HG02623 (cell line): Measurements from ENCODE around the gene NFE2L1.
"Not testable (repeated sequence)": the region's sequence is repeated elsewhere in the genome, so short reads cannot be mapped to it uniquely, and the experiment has no call there.

ENCODE experiments used
- ATAC-seq: cut with Tn5 transposase; IDR thresholded peaks from one replicate; pipeline ENCODE4 v1.9.1; 2021; ENCODE audit warnings: moderate library complexity; ENCODE audit not compliant: unreplicated experiment

NFE2L1 gene

DNA sequence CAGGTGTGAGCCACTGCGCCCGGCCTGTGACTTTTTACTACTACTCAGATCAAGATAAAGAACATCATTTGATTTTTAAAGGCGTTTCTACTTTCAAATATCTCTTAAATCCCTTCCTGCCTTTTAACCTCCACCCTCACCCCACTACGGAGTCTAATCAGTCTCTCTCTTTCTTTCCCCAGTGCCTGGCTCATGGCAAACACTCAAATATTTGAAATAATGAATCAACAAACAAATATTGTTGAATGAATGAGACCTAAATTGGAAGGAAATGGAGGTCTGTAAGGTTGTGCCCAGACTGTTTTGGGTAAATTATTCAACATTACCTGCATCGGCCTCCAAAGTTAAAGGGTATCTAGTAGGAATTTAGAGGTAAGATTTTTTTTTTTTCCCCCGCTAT is 25.3 kb upstream of the NFE2L1 start:
- no peak for ATAC-seq

DNA sequence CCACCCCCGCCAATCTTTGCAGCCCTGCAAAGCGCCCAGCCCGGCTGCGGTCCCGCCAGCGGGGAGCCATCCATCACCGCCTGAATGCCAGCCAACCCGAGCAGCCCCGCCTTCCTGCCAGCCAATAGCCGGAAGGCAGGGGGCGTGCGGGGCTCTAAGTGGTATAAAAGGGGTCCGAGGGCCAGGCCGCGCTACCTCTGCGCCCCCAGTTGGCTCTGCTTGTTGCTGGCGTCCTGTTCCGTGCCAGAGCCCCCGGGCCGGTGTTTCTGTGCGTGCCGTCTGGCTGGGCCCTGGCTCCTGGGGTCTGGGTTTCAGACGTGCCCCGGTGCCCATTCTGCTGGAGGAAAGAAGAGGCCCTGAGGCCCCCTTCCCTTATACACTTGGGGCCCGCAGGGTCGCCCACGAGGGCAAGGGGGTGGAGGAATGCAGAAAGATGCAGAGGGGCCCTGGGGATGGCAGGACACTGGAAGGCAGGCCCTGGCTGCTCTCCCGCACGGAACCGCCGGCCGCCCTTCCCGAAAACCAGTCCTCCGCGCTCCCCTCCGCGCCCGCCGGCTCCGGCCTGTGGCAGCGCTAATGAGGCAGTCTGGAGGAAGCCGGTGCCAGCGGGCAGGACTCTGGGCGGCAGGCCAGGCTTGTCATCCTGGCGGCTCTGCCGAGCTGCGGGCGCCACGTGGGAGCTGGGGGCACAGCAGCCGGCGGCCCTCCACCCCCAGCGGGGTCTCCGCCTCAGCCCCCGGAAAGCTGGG is 24.6 kb upstream of the NFE2L1 start:
- no peak for ATAC-seq

DNA sequence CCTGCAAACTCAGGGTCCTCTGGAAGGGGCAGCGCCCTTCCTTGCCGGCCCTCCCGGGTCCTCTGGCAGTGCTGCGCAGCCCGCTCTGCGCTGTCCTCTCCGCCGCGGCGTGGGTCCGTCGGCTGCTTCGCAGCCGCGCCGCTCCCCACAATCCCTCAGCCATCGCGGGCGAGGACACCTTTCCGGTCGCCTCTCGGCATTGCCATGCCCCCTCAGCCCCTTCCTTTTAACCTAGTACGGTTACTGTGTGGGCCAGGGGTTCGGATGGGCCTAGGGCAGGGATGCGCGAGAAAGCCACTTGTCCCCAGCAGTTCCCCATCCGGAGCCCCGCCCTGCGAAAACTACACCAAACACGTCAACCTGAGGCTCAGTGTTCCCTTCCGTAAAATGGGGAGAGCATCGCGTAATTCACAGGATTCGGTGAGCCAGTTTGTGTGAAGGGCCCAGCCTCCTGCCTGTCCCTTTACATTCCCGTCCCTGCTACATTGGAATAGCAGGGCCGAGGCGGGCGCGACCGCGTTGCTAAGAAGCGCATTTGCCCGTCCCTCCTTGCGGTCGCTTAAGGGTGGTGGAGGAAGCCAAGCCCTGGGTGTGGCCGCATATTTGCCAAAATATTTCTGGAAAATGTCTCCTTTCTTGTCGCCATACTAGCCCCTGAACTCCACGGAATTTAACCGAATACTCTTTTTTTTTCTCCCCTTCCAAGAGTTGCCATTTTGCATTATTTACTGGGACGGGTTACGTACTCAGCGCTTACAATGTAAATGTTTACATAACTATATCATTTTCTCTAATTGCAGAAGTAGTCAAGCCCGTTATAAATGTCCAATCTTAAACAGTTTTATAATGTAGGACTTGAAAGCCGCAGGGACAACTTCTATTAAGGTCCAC is 23.8 kb upstream of the NFE2L1 start:
- ATAC-seq = no peak

DNA sequence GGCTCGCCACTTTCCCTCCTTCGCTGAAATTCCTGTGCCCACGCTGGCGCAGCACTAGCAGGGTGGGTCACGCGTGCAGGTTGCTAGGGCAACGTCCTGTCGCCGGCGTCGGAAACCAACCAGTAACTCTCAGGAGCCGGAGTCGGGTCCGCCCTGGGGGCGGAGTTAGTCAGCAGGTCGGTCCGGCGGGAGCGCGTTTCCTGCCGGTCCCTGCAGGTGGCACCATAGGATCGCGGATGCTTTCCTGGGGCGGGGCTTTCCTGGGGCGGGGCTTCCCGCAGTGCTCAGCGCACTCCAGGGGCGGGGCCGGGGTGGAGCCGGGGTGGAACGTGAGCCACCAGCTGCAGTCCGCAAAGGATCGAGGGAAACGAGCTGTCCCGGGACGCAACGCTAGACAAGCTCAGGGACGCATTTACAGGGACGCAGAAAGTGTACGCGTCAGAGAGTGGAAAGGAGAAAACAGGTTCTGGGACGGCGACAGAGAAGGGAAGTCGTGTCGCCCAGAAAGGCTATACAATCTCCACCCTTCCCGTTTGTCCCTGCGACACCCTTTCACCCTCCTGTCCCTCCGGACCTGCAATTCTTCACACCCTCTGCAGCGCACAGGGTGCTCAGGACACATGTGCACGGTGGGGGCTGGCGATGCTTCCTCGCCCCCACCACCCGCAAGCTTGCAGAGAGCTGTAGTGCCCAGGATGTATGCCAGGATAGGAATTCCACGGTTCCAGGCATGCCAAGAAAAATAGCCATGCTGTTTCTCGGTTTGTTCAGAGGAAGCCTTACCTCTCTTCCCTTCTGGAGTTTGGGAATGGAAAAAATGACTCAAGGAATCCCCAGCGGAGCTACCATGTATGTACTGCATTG is 22.9 kb upstream of the NFE2L1 start:
- peak; percentile 80 for ATAC-seq

DNA sequence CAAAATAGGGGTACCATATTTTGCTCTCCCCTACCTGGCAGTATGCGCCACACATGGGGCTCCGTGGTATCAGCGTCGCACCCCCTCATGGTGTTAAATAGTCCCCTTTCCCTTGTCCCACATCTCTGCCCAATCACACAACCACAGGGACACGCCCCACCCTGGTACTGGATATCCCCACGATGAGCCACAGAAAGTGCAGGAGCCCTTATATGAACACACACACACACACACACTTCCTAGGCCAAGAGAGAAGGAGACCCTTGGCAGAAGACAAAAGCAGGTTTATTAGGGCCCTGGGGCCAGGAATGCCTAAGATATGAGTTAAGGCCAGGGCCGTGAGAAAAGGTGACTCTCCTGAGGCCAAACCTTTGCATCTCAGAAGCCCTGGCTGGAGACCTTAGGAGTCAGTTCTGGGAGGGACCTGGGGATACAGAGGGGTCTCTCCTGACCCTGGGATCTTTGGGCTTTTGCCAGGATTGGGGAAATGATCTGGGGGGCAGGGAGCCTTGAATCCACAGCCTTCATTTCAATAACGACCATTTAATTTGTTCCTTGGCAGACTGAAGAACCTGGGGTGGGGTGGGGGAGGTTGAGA is 22.2 kb upstream of the NFE2L1 start:
- ATAC-seq = no peak

DNA sequence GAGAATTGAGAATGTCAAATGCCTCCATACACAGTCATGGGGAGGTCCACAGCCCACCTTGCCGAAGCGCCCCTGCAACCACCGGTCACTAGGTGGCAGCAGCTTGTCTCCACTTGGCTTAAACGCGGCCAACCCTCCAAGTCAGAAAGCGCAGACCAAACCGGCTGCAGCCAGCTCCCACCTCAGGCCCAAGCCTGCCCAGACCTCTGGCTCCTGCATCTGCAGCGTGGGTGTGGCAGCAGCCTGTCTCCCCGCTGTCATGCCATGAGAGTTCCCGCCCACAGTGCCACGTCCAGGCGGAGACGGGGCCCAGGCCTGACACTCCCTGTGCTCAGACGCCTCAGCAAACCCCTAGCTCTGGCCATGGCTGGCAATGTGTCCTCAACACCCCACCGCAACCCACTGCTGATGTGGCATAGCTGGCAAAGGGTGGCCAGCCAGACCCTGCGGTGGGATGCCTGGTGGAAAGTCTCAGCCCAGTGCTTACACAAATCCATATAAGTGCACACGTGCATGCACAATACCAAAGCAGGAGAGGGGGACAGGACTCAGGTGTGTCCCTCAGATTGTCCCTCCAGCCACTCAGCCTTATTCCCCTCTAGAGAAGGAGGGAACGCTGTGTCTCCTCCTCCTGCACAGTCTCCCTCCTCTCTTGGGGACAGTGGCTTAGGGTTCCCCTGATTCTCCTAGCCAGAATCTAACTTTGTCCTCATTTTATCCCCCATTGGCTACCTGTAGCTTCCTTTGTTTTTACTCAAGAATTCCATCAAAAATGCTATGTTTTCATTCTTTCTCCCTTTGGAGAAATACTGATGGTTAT is 21.4 kb upstream of the NFE2L1 start:
- ATAC-seq = no peak

DNA sequence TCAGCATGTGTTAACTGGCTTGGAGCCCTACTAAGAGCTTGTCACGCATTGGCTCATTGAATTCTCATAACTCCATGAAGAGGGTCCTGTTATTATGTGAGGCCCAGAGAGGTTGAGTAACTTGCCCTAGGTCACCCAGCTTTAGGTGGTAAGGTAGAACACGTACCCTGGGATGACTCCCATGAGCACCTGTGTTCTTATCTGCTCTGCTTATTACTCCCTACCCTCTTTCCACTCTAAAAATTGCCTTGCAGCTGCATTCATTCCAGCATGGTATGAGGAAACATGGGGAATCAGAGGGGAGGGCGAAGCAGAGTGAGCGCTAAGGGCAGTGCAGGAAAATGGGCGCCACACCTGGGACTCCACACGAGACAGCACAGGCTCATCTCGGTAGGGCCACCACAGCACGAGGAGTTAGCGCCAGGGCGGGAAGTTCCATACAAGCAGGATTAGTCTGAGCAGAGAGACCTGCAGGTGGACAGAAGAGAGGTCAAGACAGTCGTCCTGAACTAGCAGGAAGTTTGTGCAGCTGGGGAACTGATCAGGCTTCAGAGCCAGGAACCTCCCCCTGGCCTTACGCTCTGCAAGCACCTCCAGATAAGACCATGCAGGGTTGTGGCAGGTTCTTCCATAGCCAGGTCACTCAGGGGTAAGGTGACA is 20.7 kb upstream of the NFE2L1 start:
- no peak for ATAC-seq

DNA sequence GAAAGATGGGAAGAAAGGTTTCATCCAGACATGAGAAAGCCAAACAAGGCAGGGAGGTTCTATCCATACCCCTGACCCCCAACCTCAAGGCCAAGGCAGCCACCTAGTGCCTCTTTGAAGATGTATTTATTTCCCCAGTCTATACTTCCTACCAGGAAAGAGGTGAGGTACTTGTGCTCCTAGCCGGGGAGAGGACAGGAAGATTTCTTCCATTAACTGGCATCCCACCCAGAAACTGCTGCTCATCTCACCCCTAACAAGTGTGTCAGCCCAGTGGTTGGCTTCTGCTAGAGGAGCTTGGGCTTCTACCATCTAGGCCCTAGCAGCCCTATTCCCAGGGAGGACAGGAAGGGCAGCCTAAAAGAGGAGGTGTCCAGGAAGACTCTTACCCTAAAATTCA is 19.4 kb upstream of the NFE2L1 start:
- no peak for ATAC-seq

DNA sequence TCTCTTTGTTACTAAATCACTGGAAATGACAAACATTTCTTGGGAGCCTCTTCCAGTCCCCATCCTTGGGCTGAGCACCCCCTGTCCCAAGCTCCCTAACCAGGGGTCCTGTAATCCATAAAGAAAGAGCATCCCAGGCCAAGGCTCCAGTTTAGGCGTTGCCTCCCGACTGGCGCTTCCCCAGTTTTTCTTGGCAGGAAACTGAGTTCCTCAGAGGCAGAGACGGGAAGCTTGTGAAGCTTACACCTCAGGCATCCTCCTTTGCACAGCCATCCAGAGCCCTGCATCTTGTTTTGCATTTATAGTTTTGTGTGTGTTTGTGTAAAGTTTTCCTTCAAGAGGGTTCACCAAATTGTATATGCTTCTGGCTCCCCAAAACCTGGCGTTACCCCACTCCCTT is 17.6 kb upstream of the NFE2L1 start:
- no peak for ATAC-seq

DNA sequence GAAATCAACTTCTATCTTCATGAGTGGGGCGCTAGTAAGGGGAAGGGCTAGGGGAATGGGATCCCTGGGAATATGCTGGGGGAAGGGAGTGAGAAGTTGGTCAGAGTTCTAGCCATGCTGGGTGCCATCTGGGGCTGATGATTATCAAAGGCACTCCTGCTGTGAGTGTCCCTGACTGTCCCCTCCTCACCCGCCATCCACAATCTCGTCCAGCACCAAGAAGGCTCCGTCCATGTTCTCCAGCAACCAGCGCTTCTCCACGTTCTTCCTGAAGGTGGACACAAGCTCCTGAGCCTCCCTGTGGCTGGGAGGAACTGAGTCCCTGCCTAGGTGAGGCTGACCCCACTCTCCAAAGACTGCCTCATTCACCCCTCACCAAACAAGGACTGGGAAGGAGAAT is 16.2 kb upstream of the NFE2L1 start:
- no peak for ATAC-seq

DNA sequence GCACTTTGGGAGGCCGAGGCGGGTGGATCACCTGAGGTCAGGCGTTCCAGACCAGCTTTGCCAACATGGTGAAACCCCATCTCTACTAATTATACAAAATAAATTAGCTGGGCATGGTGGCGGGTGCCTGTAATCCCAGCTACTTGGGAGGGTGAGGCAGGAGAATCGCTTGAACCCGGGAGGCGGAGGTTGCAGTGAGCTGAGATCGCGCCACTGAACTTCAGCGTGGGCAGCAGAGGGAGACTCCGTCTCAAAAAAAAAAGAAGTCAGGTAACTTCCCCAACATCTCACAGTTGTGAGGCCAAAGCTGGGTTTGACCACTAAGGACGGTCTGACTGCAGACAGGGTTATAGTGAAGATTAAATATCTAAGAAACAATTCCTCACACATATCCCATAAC is 13.4 kb upstream of the NFE2L1 start:
- not testable (repeated sequence) for ATAC-seq

DNA sequence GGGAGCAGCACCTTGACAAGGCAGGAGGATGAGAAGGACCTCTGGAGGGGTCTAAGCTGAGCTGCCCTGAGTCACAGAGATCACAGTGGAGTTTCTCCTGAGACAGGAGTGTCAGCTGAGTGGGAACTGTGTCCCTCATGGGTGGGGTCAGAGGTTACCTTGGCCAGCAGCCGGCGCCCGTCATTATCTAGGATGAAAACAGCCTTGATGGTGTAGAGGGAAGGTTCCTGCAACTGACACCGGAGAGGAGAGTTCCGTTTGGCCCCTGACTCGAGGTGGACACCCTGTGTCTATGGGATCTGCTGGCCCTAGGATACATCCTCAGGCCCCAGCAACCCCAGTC is 11.5 kb upstream of the NFE2L1 start:
- ATAC-seq = no peak

DNA sequence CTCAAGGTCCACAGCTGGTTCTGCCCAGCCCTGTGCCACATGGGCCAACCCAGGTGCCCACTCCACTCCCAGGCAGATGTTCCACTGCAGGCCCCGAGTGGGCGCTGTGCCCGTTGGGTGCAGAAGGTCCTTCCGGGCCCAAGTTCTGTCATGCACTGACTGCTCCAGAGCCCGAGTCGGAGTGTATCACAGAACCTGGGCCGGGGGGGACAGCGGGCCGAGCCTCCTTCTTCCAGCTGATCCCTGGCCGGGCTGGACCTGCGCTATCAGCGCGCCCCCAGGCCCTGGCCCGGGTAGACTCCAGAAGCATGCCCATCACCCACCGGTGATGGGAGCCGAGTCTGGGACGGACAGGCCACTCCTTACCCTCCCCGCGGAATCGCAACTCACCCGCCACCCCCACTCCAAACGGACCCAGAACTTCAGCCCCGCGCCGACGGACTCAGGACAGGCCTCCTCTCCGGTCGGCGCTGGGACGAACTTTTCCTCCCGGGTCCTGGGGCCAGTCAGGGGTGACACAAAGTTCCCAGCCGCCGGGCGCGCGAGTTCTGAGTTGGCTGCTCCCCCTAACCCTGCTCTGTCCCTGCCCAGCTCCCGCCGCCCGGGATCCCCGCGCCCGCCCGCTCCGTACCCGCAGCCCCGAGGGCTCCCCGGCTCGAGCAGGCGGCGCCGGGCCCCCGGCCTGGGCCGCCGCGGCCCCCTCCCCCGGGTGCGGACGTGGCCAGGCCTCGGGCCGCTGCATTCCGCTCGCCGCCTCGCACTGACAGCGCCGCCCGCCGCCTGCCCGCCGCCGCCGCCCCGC is 10.9 kb upstream of the NFE2L1 start, which contains the start of gene COPZ2:
TSS of gene COPZ2 (minus strand) at position 762 of the 802 bp plus-strand sequence. CDS start at position 742, 20 bp downstream.
- ATAC-seq = no peak

DNA sequence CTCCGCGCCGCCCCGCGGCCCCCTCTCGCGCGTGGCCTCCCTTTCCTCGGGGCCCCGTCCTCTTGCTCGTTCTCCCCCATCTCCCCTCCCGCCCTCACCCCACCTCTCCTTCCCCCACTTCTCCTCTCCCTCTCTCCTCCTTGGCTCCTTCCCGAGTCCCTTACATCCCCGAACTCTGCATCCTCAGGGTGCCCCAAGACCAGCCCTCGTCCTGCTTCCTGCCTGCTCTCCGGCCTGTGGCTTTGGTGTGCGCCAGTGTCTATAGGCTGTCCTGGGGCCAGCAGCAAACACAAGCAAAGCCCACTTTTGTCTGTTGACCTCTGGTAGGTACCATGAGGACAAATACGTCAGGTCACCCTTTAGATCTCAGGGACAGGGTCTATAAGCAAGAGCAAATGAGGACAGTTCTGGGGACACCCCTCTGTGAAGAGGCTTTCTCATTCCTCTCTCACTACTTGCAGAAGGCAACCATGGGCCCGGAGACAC is 10.3 kb upstream of the NFE2L1 start:
- no peak for ATAC-seq

DNA sequence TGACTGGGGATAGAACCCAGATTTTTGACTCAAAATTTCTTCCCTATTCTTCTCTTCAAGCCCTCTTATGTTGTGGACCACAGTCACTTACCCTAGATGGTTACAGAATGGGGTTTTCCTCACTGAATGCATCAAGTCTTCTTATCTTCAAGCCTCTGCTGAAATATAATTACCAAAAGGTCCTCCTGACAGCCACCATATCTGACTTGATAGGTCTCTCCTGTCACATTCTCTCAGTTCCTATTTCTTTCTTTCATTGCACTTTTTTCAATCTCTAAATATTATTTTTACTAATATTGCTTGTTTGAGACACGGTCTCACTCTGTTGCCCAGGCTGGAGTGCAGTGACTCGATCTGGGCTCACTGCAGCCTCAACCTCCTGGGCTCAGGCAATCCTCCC is 9.5 kb upstream of the NFE2L1 start:
- ATAC-seq = no peak

DNA sequence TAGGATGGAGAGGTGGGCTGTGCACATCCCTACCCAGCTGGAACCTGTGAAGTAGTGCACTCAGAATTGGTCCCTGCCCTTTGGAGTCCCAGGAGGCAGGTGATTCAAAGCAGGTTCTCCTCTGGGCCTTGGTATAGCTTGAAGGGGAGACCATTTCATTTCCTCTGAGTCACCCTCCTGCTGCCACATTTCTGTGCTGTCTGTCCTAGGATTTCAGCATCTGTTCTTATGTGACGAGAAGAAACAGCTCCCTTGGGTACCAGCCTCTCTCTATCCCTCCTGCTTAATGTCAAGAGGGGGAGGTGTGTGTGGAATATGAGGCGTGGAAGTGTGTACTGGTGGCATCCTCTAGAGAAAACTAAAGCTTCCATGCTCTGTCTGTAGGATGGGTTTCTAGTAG is 5.0 kb upstream of the NFE2L1 start:
- no peak for ATAC-seq

DNA sequence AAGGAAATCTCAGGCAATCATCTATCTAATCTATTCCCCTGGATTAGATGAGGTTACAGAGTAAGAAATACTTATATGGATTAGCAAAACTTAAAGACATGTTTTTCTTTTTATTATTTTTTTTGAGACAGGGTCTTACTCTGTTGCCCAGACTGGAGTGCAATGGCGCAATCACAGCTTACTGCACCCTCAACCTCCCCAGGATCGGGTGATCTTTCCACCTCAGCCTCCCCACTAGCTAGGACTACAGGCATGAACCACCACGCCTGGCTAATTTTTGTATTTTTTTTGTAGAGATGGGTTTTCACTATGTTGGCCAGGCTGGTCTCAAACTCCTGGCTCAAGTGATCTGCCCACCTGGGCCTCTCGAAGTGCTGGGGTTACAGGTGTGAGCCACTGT is 3.3 kb upstream of the NFE2L1 start:
- ATAC-seq = no peak

DNA sequence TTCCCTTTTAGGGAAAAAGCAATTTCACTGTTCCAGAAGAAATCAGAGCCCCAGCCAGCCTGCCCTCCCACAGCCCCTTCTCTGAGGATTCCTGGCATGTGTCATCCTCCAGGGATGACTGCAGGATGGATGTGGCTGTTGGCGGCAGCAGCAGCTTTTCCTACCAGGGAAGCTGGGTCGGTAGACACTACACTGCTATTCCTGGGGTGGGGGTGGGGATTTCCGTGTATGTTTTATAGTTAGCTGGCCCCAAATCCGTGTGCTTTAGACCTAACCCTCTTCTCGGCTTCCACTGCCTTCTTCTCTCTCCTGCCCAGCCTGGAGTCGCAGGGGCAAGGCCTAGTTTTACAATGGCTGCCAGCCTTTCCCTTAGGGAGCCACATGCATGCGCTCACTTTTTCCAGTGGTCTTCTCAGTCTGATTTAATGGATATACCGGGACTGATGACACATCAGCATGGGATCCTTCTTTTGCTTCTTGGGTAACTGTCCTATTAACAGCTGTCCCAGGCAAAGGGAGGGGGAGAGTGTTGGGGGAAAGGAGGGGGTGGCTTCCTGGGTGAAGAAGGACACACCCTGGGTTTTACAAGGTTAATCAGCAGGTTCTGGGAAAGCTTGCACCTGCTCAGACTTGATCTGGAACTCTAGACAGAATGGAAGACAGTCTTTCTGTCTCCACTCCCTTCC is 2.7 kb upstream of the NFE2L1 start:
- no peak for ATAC-seq
